Hepatocyte (in vitro differentiated cells): Measurements from ENCODE around the gene PRRC2A.

ENCODE experiments used
- EZH2 ChIP-seq: fragments of 200-600 bp; sonication (generic); IDR thresholded peaks from 2 replicates; pipeline ENCODE4 v1.6.1; 2016; ENCODE audit warnings: antibody characterized with exemption, mild to moderate bottlenecking, borderline replicate concordance
- EZH2phosphoT487 ChIP-seq: fragments of 200-600 bp; sonication (generic); IDR thresholded peaks from one replicate; pipeline ENCODE4 v1.6.1; 2018; ENCODE audit warnings: antibody characterized with exemption, mild to moderate bottlenecking, low read depth, moderate library complexity; ENCODE audit not compliant: unreplicated experiment, severe bottlenecking
- TF ChIP-seq, protein P1 (sequence below): fragments of 200-600 bp; sonication (generic); IDR thresholded peaks from 2 replicates; pipeline ENCODE4 v1.5.1; 2016; ENCODE audit warnings: antibody characterized with exemption, mild to moderate bottlenecking; ENCODE audit not compliant: poor library complexity

DNA sequence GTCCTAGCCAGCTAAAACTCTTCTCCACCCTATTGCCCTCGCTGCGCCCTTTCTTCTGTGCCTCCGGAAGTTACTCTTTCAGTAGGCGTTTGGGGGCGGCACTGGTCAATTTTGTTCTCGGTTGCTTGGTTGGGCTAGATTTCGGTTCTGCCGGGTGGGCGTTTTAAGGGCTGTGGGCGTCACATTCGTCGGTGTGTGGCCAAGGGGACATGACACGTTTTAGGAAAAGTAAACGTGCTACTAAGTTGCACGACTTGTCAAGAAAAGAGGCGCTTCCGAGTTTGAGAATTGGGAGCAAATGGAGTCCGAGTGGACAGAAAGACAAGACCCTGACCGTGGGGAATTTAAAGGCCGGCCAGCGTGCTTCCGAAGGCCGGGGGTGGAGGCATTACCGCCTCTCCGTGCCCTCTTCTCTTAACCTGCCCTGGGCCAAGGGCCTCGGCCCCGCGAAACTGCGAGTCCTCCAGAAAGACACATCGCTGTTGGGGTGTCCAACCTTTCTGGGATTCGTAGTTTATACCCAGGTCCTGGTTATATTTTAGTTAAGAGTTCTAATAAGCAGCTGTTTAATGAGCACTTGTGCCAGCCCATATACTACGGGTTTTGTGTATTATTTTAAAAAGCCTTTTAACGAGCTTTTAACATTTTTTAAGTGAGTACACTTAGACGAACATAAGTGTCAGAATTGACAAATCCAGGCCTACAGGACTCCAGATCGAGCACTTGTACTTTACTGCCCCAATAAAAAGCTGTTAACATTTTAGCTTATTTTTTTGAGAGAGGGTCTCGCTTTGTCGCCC lies 32.6 kb downstream of the PRRC2A start:
- TF ChIP-seq, protein P1, sequence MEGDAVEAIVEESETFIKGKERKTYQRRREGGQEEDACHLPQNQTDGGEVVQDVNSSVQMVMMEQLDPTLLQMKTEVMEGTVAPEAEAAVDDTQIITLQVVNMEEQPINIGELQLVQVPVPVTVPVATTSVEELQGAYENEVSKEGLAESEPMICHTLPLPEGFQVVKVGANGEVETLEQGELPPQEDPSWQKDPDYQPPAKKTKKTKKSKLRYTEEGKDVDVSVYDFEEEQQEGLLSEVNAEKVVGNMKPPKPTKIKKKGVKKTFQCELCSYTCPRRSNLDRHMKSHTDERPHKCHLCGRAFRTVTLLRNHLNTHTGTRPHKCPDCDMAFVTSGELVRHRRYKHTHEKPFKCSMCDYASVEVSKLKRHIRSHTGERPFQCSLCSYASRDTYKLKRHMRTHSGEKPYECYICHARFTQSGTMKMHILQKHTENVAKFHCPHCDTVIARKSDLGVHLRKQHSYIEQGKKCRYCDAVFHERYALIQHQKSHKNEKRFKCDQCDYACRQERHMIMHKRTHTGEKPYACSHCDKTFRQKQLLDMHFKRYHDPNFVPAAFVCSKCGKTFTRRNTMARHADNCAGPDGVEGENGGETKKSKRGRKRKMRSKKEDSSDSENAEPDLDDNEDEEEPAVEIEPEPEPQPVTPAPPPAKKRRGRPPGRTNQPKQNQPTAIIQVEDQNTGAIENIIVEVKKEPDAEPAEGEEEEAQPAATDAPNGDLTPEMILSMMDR: peak; percentile 12
- TF ChIP-seq EZH2phosphoT487 (no peak), EZH2 (no peak)
